Raji (cell line): ENCODE results near the gene MVP.

ENCODE experiments used
- POLR2A ChIP-seq: IDR thresholded peaks from 2 replicates; pipeline ENCODE4 v1.6.1; 2011; ENCODE audit warnings: low read depth, low read length, control low read depth; ENCODE audit not compliant: insufficient read depth

MVP gene

DNA sequence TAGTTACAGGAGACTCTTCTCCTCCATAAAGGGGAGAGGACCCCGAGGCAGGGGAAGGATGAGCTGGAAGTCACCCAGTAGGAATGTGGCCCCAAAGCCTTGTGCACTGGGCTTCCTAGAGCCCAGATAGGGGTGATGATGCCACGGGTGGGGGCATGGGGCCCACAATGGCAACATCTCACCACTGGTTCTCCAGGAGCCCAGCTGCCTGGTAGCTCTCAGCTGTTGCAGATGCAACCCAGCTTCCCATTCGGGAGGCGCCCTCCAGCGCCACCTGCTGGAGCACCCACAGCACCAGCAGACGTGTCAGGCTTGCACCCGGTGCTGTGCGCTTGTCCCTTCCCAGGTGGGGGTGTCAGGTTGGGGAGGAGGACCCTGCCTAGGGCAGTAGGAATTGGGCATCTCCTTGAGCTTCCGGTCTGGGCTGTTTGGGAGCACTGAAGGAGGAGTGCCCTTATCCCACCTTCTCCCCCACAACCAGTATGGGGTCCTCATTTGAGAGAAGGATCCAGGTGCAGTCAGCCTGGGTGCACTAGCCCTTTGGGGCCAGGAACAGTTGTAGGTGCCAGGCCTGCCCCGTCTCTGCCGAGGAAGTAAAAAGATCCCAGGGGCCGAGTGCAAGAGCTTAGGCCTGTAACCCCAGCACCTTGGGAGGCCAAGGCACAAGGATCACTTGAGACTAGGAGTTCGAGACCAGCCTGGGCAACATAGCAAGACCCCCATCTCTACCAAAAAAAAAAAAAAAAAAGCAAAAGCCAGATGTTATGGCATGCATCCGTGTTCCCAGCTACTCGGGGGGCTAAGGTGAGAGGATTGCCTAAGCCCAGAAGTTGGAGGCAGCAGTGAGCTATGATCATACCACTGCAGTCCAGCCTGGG is 28.4 kb downstream of the MVP start:
- TF ChIP-seq POLR2A: 0 out of 2 replicates have a peak, but pooled peaks have one; percentile 19

DNA sequence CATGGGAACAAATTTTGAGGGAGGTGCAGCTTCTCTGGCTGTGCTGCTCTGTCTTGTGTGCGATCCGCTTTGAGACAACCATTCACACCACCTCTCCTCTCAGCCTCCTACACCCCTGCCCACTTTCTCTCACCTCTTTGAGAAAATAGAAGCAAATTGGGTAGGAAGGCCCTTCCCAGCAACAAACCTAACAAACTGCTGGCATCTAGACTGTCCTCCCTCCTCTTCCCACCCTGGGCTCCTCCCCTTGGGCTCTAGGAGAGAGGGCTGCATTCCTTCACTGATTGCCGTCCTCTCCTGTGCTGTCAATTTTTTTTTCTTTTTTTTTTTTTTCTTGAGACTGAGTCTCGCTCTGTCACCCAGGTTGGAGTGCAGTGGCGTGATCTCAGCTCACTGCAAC is 29.2 kb downstream of the MVP start:
- TF ChIP-seq POLR2A: no peak

DNA sequence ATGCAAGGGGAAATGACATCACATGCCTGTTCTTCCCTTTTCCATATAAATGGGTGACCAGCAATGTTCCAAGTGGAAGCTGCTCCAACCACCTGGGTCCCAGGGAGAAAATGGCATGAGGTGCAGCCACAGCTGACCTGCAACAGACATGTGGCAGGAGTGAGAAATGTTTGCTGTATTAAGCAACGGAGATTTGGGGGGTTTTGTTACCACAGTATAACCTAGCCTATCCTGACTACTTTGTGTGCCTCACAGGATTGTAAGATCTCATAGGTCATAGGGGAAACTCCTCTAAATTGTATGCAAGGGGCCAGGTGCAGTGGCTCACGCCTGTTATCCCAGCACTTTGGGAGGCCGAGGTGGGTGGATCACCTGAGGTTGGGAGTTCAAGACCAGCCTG is 30.7 kb downstream of the MVP start:
- no peak for TF ChIP-seq POLR2A

DNA sequence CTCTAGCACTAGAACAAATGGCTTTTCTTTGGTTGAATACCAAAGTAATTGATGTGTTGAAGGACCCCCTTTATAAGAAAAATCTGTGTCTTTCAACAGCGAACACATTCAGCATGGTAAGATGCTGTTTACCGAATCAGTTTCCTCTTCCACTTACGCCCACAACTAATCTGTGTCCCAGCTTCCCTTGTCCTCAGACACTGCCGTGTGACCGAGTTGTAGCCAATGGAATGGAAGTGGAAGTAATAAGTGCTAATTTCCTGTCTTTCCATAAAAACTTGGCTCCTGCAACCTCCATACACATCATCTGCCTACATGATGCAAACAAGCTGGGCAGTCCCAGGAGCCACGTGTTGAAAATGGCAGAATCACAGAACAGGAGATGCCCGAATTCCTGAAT is 32.4 kb downstream of the MVP start:
- no peak for TF ChIP-seq POLR2A

DNA sequence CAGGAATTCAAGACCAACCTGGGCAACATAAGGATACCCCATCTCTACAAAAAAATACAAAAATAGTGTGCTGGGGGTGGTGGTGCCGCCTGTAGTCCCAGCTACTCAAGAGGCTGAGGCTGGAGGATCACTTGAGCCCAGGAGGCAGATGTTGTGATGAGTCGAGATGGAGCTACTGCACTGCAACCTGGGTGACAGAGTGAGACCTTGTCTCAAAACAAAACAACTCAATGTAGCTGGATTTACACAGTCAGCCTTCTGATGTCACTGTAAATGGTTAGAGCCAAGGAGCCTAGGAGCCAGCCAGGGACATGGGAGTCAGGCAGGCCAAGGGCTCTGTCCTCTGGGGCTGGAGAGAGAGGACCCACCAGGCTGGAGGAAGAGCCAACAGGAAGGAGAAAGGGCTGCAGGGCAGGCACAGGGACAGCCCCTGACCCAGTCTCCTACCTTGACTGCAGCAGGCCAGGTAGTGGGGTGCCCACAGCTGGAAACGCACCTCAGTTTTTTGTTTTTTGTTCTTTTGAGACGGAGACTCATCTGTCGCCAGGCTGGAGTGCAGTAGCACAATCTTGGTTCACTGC is 34.3 kb downstream of the MVP start:
- no peak for TF ChIP-seq POLR2A

DNA sequence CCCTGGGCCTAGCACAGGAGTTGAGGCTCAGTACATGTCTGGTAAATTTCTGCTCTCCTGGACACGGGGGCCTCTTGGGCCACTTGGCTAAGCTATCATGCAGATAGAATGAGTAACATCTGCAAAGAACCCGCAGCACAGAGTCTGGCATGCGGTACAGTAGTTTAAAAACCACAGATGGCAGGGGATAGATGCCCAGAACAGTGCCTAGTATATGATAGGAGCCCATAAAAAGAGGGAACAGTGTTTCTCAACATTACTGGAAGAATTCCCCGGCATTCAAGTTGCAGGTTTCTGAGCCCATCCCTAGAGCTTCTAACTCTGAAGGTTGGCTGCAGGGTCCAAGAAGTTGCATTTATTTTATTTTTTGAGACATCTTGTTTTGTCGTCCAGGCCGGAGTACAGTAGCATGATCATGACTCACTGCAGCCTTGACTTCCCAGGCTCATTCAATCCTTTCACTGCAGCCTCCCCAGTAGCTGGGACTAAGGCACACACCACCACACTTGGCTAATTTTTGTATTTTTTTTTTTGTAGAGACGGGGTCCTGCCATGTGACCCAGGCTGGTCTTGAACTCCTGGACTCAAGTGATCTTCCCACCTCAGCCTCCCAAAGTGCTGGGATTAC is 37.0 kb downstream of the MVP start:
- TF ChIP-seq POLR2A: no peak

DNA sequence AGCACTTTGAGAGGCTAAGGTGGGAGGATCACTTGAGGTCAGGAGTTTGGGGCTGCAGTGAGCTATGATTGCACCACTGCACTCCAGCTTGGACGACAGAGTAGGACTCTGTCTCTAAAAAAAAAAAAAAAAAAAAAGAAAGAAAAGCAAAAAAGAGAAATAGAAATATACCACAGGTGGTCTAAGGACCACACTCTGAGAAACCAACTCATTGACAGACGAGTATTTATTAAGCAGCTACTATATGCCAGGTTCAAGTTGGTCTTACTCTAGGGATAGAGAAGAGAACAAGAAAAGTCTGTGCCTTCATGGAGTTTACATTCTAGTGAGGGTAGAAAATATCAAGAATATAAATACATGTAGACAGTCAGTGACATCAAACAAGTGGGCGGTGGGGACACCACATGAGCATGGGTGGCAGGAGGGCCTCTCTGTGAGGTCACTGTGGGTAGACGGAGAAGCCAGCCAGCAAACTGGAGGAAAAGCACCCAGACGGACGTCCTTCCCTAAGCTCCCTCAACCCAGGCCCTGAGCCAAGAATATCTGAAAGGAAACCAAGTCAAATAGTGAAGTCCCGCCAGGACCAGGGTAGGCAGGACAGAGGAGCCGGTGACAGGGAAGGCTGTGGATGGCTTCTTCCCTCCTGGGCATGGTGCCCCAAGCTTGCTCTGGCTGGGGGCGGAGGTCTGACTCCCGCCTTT is 38.0 kb downstream of the MVP start:
- no peak for TF ChIP-seq POLR2A

DNA sequence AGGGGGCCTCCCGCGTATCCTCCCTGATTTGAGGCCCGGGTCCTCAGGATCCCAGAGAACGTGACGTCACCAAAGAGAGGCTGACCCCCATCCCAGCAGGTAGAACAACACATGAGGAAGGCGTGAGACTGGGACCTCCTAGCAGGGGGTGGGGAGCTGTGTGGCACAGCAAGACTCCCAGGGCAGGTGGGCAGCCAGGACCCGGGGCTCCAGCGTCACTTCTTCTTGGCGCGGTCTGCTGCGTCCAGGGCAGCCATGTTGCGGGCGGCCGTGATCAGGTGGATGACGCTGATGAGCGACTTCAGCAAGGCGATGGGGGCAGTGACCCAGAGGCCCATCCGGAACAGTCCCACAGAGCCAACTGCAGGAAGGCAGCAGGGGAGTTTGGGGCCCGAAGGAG is 38.7 kb downstream of the MVP start:
- no peak for TF ChIP-seq POLR2A

DNA sequence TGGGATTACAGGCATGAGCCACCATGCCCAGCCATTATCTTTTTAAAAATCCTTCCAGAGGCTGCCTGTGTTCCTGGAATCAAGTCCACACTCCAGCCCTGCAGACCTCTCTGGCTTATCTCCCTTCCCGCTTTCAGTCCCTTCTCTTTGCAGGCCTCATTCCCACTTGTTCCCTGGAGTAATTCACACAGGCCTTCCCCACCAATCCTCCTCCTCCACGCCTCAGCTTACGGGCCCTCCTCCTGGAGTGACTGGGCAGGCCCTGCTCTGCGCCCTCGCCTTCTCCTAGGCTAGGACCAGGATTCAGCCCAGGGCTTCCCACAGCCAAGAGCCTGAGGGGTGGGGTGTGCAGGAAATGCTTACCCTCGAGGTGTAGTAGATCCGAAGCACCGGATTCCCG is 40.0 kb downstream of the MVP start:
- no peak for TF ChIP-seq POLR2A

DNA sequence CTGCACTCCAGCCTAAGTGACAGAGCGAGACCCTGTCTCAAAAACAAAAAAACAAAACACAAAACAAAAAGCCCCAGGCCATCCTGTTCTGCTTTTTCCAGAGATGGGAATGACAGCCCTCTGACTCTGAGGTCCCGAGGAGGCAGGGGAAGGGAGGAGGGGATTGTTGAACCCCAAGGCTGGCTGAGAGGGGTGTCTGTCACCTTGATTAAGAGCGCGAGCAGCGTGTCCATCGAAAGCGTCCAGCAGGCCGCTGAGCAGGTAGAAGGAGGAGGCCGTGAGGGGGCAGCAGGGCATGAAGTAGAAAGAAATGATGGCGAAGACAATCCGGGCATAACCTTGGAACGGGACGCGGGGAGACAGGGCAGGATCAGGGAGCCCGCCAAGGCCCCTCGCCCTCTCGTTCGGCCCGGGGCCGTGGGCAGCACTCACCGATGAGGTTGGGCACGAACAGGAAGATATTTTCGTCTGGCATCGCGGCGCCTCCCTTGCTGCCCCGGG is 42.2 kb downstream of the MVP start:
- no peak for TF ChIP-seq POLR2A

DNA sequence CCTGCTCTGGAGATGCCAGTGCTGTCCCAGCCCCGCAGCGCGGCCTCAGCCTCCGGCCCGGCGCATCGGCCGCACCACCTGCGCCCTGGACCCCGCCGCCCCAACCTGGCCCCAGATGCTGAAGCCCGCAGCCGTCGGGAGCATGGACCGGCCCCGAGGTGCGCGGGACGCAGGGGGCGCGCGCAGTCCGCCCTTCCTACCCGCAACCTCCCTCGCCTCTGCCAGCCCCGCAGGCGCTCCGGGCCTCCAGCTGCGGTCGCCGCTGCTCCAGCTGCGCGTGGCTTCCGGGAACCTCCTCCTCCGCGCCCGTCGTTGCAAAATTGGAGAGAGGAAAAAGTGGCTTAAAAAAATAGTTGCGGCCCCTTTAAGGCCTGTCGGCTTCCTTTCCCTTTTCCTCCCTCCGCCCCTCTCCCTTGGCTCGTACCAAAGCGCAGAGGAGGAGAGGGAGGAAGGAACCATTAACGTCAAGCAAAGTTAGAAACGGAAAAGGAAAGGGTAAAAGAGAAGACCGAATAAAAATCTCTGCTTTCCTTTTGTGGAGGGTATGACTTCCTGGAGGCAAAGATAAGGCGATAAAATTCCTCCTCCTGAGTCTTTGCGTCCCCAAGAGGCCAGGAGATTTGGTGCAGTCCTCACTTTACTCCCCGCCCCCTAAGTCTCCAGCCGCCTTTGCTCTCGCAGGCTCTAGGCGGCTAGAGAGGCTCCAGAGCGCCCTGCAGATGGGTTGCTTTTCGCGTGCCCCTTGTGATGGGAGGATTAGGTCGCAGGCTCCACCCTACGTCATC is 42.8 kb downstream of the MVP start, which contains the start of gene CDIPT:
Gene CDIPT (minus strand): TSS at position 343 of the 785 bp plus-strand sequence. CDS start 369 bp downstream, outside the sequence.
- TF ChIP-seq POLR2A: peak; percentile 61

DNA sequence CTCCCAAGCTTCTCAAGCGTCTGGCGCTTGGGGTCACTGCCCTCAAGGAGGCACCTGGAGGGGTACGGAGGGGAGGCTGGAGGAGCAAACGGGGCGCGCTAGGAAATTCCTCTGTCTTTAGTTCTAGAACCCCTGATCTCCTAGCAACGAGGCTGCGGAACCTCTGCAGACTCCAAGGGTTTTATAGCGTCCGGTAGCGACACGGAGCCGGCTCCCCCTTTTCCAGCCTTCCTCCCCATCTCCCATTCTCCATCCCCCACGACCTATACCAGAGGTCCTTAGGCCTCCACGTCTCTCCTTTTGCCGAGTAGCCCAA is 43.4 kb downstream of the MVP start:
- no peak for TF ChIP-seq POLR2A

DNA sequence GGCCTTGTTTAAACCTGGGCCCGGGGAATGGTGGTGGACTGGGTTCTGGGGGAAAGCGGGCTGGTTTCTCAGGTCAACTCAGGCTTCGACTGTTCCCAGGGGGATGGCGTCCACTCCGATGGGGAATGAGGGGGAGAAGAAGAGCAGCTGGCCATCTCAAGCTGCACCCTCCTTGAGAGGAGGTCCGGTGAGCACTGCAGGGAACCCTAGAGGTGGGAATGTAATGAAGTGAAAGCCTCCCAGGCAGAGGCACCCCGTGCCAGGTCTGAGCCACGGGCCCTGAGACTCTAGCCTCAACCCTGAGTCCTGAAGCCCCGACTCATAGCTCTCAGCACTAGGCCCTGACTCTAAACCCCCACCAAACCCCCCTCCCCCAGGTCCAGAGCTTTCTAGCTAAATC is 43.9 kb downstream of the MVP start:
- no peak for TF ChIP-seq POLR2A

DNA sequence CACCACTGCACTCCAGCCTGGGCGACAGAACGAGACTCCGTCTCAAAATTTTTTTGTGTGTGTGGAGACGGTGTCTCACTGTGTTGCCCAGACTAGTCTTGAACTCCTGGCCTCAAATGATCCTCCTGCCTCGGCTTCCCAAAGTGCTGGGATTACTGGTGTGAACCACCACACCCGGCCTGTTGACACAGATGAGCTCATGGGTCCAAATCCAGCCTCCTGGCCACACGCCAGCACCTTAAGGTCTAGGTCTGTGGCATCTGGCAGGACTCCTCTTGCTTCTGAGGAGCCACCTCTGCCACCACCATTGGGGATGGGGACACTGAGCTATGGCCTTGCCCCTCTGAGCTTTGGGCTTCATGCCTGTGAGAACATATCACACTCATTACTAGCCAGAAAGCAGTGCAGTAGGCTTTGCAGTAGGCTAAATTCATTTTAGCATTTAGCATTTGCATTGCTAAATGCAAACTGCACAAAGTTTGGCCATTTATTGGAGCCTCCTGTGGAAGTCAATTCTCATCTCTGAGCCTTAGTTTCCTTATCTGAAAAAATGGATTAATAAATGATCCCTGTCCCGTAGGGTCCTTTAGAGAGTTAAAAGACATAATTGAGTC is 48.2 kb downstream of the MVP start:
- no peak for TF ChIP-seq POLR2A
